Muscle of leg (tissue), 11 donors: ENCODE data around the gene N4BP2. TPM values are rescaled to one million over a fixed set of nuclear protein-coding genes. Genes with fewer than 3 reads are reported as not detected.
A peak's percentile ranks its signal among the peaks of the same experiment; 100 is the strongest.

Source experiments
- DNase-seq: peaks from one replicate; pipeline ENCODE4 v3.0.0; 2013
- H3K27ac ChIP-seq: one replicate; pipeline ENCODE4 v1.5.1; 2013; ENCODE audit warnings: mild to moderate bottlenecking, low read length, control low read depth
- H3K27me3 ChIP-seq: one replicate; pipeline ENCODE4 v1.6.1; 2013; ENCODE audit warnings: low read length; ENCODE audit not compliant: control insufficient read depth, insufficient read depth
- H3K36me3 ChIP-seq: one replicate; pipeline ENCODE4 v1.6.1; 2013; ENCODE audit warnings: low read length; ENCODE audit not compliant: control insufficient read depth, insufficient read depth
- H3K4me1 ChIP-seq: one replicate; pipeline ENCODE4 v1.6.1; 2013; ENCODE audit warnings: low read length; ENCODE audit not compliant: control insufficient read depth, insufficient read depth
- H3K4me3 ChIP-seq: one replicate; pipeline ENCODE4 v1.5.1; 2013; ENCODE audit warnings: low read length, control low read depth
- H3K9me3 ChIP-seq: replicated peaks from 2 replicates; pipeline ENCODE4 v1.6.1; 2013; ENCODE audit warnings: low read depth, low read length; ENCODE audit not compliant: control insufficient read depth
- WGBS: methylation state at CpG from one replicate; pipeline ENCODE4 v1.1.5; 2013; ENCODE audit warnings: missing lambda C conversion rate; ENCODE audit not compliant: insufficient coverage; 5-methylcytosine and 5-hydroxymethylcytosine counted together
- polyA plus RNA-seq, 8 donors: library from polyadenylated mRNA; unstranded; fragments of 120-200 nt; gene quantifications; one replicate each; pipeline versions ENCODE4 v1.2.1 to v1.2.3, GENCODE V29; 2013; ENCODE audit warnings: inconsistent platforms in 1 of 8, low replicate concordance in 1 of 8; ENCODE audit not compliant: insufficient read length in 8 of 8, insufficient read depth in 1 of 8
- total RNA-seq: library from RNA; stranded (reverse); fragments of 120-200 nt; gene quantifications from one replicate; pipeline ENCODE4 v1.2.4, GENCODE V29; 2013

The N4BP2 gene
- total and polyA plus RNA-seq, 9 donors: 6.0 to 18.9 (median 12.4) TPM

- WGBS: 55% methylated on average over 2 of the region's 8 CpGs
- H3K36me3 ChIP-seq: no peaks in the 10 kb centered on the region
- peak; percentile 55 for DNase-seq
- H3K4me1 ChIP-seq: no peaks in the 10 kb centered on the region
- H3K27me3 ChIP-seq: no peaks in the 10 kb centered on the region
- H3K27ac ChIP-seq: no peak overlapping the region
- no peaks in the 10 kb centered on the region for H3K9me3 ChIP-seq
- H3K4me3 ChIP-seq: no peak overlapping the region
These were observed 10.2 kb upstream of the N4BP2 start for GRCh38 chr4:40046311-40046980.

GRCh38 chr4:40053161-40053560, 3.5 kb upstream of the N4BP2 start:
- WGBS: no CpG with 5 or more reads among the region's 5 CpGs
- DNase-seq: no peak
- Histone ChIP-seq H3K27ac (no peak overlapping the region), H3K36me3 (no peaks in the 10 kb centered on the region), H3K4me1 (peaks cover 2% of the 10 kb centered on the region), H3K27me3 (no peaks in the 10 kb centered on the region), H3K4me3 (no peak overlapping the region), H3K9me3 (no peaks in the 10 kb centered on the region)

GRCh38 chr4:40055511-40055862, 1.2 kb upstream of the N4BP2 start:
- Histone ChIP-seq H3K4me3 (peak overlapping the region; percentile 91), H3K27me3 (no peaks in the 10 kb centered on the region), H3K4me1 (peaks cover 2% of the 10 kb centered on the region), H3K36me3 (no peaks in the 10 kb centered on the region), H3K9me3 (no peaks in the 10 kb centered on the region), H3K27ac (peak overlapping the region; percentile 99)
- peak; percentile 82 for DNase-seq
- no CpG with 5 or more reads among the region's 5 CpGs for WGBS

GRCh38 chr4:40055863-40056715, 561 bp upstream of the N4BP2 start:
- Histone ChIP-seq H3K4me1 (peaks cover 2% of the 10 kb centered on the region), H3K9me3 (no peaks in the 10 kb centered on the region), H3K36me3 (peaks cover 3% of the 10 kb centered on the region), H3K27me3 (no peaks in the 10 kb centered on the region), H3K4me3 (peak overlapping the region; percentile 91), H3K27ac (peak overlapping the region; percentile 99)
- peak; percentile 89 for DNase-seq
- WGBS: under 1% methylated on average over 67 of the region's 86 CpGs

DNA sequence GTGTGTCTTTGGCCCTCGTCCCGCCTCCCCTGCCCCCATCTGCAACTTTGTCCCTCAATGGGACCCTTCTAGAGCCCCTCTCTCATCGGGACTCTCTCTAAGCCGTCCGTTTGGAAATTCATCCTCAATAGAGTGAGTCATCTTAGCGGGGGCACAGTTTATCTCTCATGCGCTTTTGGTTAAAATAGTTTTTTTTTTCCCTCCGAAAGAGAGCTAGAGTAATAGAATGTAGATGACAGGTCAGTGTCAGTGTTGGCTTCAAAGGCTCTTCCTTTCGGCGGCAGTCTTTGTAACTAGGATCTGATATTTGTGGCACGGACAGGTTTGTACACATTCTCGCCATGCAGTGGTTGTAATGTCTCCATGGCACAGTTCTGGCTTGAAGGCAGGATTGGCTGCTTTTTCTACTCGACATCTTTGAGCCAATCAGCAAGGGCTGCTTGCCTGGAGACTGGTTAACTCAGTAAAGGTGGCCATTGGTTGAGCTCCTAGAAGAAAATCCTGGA, 989 bp downstream of the N4BP2 start:
- Histone ChIP-seq H3K4me1 (peaks cover 2% of the 10 kb centered on the region), H3K27me3 (no peaks in the 10 kb centered on the region), H3K4me3 (peak overlapping the region; percentile 91), H3K27ac (peak overlapping the region; percentile 99), H3K9me3 (no peaks in the 10 kb centered on the region), H3K36me3 (peaks cover 11% of the 10 kb centered on the region)
- WGBS: 0% methylated on average over 11 of the region's 13 CpGs
- DNase-seq: peak; percentile 97

DNA sequence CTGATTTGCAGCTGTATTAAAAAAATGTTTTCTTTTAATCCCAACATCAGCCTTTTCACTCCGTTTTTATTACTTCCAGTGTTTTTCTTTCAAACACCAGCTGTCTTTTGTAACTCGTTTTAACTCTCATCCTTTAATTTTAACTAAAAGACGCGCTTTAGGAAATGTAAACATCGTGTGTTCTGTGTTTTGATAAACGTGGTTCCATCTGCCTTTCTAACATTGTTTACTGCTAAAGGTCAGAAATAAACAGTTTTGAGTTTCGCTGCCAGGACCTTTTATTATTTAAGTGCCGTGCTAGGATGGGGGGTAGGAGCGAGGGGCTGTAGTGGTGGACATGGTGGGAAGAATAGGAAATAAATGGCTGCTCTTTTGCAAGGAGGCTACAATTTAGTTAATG, 1.5 kb downstream of the N4BP2 start:
- H3K9me3 ChIP-seq: no peaks in the 10 kb centered on the region
- H3K4me1 ChIP-seq: peaks cover 2% of the 10 kb centered on the region
- no peaks in the 10 kb centered on the region for H3K27me3 ChIP-seq
- H3K36me3 ChIP-seq: peaks cover 13% of the 10 kb centered on the region
- peak; percentile 37 for DNase-seq
- H3K4me3 ChIP-seq: peak overlapping the region; percentile 91
- WGBS: no CpG with 5 or more reads among the region's 9 CpGs
- peak overlapping the region; percentile 99 for H3K27ac ChIP-seq

GRCh38 chr4:40058854-40059253, 2.2 kb downstream of the N4BP2 start:
- Histone ChIP-seq H3K27ac (no peak overlapping the region), H3K4me1 (peaks cover 2% of the 10 kb centered on the region), H3K9me3 (no peaks in the 10 kb centered on the region), H3K27me3 (no peaks in the 10 kb centered on the region), H3K4me3 (no peak overlapping the region), H3K36me3 (peaks cover 15% of the 10 kb centered on the region)
- WGBS: no CpG with 5 or more reads among the region's 14 CpGs
- no peak for DNase-seq

DNA sequence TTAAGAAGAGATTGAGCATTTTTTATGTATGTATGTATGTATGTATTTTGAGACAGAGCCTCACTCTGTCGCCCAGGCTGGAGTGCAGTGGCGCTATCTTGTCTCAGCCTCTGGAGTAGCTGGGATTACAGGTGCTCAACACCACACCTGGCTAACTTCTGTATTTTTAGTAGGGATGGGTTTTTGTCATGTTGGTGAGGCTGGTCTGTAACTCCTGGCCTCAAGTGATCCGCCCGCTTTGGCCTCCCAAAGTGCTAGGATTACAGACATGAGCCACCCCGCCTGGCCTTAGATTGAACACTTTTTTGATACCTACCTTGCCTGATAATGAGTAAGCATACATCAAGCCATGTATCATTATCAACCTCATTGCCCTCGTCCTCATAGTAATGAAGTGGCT, 2.7 kb downstream of the N4BP2 start:
- 100% methylated on average over 1 of the region's 6 CpGs for WGBS
- no peaks in the 10 kb centered on the region for H3K4me1 ChIP-seq

DNA sequence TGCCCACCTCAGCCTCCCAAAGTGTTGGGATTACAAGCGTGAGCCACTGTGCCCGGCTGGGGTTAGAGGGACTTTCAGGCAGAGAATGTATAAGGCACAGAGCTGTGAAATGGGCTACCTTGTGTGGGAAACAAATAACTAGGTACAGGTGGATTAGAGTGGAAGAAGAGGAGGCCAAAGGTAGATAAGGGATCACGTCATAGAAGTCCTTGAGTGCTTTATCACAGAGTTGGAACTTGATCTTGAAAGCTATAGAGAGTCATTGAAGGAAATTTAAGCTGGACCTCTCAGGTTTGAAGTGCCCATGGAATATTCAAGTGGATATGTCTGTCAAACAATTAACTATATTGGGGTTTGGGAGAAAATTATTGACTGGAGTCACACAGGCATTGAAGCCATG, 8.4 kb downstream of the N4BP2 start:
- Histone ChIP-seq H3K9me3 (no peaks in the 10 kb centered on the region), H3K36me3 (peaks cover 20% of the 10 kb centered on the region), H3K4me3 (no peak overlapping the region), H3K27me3 (no peaks in the 10 kb centered on the region), H3K27ac (no peak overlapping the region), H3K4me1 (no peaks in the 10 kb centered on the region)
- DNase-seq: no peak
- WGBS: 93% methylated on average over 3 of the region's 3 CpGs

More for the DNA sequence above, 2.7 kb downstream of the N4BP2 start:
- no peak overlapping the region for H3K27ac ChIP-seq
- H3K27me3 ChIP-seq: no peaks in the 10 kb centered on the region
- no peak overlapping the region for H3K4me3 ChIP-seq
- no peaks in the 10 kb centered on the region for H3K9me3 ChIP-seq
- no peak for DNase-seq
- H3K36me3 ChIP-seq: peaks cover 15% of the 10 kb centered on the region

DNA sequence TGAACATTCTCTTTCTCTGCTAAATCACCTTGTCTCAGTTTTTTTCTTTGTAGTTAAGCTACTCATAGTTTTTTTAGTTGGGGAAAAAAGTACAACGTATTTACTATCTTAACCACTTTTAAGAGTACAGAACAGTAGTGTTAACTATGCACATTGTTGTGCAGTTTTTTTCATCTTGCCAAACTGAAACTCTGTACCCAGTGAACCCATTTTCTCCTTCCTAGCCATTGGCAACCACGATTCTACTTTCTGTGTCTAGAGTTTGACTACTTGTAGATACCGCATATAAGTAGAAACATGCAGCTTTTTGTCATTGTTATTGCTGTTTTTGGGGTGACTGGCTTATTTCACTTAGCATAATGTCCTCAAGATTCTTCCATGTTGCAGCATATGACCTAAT, 10.0 kb downstream of the N4BP2 start:
- H3K36me3 ChIP-seq: peaks cover 16% of the 10 kb centered on the region
- WGBS: no CpG with 5 or more reads among the region's 3 CpGs
- H3K9me3 ChIP-seq: no peaks in the 10 kb centered on the region
- no peak overlapping the region for H3K27ac ChIP-seq
- no peak overlapping the region for H3K4me3 ChIP-seq
- H3K27me3 ChIP-seq: no peaks in the 10 kb centered on the region
- no peaks in the 10 kb centered on the region for H3K4me1 ChIP-seq
- no peak for DNase-seq
